Loucy (cell line): ENCODE results near the gene TLCD4.

ENCODE experiments used
- EZH2phosphoT487 ChIP-seq: fragments of 200-600 bp; IDR thresholded peaks from 2 replicates; pipeline ENCODE4 v1.6.1; 2018; ENCODE audit warnings: antibody characterized with exemption, mild to moderate bottlenecking, moderate library complexity, borderline replicate concordance
- TF ChIP-seq, protein P1 (sequence below): fragments of 200-600 bp; sonication (generic); conservative IDR thresholded peaks from 2 replicates; pipeline ENCODE4 v1.5.1; 2014; ENCODE audit warnings: mild to moderate bottlenecking, antibody characterized with exemption, low read length

- TF ChIP-seq, protein P1, sequence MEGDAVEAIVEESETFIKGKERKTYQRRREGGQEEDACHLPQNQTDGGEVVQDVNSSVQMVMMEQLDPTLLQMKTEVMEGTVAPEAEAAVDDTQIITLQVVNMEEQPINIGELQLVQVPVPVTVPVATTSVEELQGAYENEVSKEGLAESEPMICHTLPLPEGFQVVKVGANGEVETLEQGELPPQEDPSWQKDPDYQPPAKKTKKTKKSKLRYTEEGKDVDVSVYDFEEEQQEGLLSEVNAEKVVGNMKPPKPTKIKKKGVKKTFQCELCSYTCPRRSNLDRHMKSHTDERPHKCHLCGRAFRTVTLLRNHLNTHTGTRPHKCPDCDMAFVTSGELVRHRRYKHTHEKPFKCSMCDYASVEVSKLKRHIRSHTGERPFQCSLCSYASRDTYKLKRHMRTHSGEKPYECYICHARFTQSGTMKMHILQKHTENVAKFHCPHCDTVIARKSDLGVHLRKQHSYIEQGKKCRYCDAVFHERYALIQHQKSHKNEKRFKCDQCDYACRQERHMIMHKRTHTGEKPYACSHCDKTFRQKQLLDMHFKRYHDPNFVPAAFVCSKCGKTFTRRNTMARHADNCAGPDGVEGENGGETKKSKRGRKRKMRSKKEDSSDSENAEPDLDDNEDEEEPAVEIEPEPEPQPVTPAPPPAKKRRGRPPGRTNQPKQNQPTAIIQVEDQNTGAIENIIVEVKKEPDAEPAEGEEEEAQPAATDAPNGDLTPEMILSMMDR = no peak
- TF ChIP-seq EZH2phosphoT487 = no peak
Measured at GRCh38 chr1:95072532-95073419, 44.4 kb upstream of the TLCD4 start, which contains the start of gene ALG14.
